ENCODE data around the gene FSTL5.

DNA sequence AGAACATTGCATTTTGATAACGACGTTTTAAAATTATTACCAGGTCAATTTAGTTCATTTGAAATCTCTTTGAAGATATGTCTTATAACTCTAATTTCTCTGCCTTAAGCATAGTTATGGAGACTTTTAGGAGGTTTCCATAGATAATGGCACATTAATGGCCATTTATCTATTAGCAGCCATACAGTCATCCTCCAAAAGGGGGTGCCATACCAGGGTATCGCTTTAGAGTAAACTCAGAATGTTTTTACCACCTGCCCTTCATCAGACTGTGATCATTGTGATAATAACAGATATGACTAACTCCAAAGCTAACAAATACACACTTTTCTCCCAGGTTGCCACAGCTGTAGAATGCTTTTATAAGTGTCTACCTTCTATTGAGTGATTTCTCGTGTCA lies 461.5 kb downstream of the FSTL5 start:
- TF ChIP-seq, protein P1, sequence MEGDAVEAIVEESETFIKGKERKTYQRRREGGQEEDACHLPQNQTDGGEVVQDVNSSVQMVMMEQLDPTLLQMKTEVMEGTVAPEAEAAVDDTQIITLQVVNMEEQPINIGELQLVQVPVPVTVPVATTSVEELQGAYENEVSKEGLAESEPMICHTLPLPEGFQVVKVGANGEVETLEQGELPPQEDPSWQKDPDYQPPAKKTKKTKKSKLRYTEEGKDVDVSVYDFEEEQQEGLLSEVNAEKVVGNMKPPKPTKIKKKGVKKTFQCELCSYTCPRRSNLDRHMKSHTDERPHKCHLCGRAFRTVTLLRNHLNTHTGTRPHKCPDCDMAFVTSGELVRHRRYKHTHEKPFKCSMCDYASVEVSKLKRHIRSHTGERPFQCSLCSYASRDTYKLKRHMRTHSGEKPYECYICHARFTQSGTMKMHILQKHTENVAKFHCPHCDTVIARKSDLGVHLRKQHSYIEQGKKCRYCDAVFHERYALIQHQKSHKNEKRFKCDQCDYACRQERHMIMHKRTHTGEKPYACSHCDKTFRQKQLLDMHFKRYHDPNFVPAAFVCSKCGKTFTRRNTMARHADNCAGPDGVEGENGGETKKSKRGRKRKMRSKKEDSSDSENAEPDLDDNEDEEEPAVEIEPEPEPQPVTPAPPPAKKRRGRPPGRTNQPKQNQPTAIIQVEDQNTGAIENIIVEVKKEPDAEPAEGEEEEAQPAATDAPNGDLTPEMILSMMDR (conservative IDR thresholded peaks at IDR 0.05 in 1 of 2, IDR thresholded peaks at IDR 0.05 in 1 of 2; ENCODE audit: extremely low read depth in 1 of 2, insufficient read depth in 1 of 2, low read depth in 1 of 2, low read length in 2 of 2): peak; percentile 3 to 22
- no peak for TF ChIP-seq EZH2 (IDR thresholded peaks at IDR 0.05; ENCODE audit: borderline replicate concordance, low read length)

Measured in mammary epithelial cell (primary cell).